ENCODE measurements around the gene CA10.

Gene CA10

GRCh38 chr17:51765282-51766135 is 393.0 kb downstream of the CA10 start:
- no peaks in the 10 kb centered on the region for H3K4me1 ChIP-seq (ENCODE audit: insufficient read depth, insufficient read length)
- no peak overlapping the region for H3K4me3 ChIP-seq (ENCODE audit: insufficient read length, low read depth)
- no peak for DNase-seq (ENCODE audit: low read depth, low spot score)
- H3K9ac ChIP-seq (ENCODE audit: insufficient read length, low read depth): no peak overlapping the region
- no peaks in the 10 kb centered on the region for H3K36me3 ChIP-seq (ENCODE audit: insufficient read depth, insufficient read length, low read length)
- H3K27me3 ChIP-seq (ENCODE audit: insufficient read depth, insufficient read length): no peaks in the 10 kb centered on the region
- TF ChIP-seq YY1 (IDR thresholded peaks at IDR 0.05; ENCODE audit: insufficient read depth, insufficient read length) (no peak), ZNF274 (IDR thresholded peaks at IDR 0.05; ENCODE audit: low read depth, low read length) (no peak), SUZ12 (IDR thresholded peaks at IDR 0.05; ENCODE audit: extremely low read depth, insufficient read depth, insufficient read length) (no peak)
- H3K9me3 ChIP-seq (ENCODE audit: insufficient read depth, low read length): no peaks in the 10 kb centered on the region

GRCh38 chr17:51764387-51764971 is 394.0 kb downstream of the CA10 start:
- H3K27me3 ChIP-seq (ENCODE audit: insufficient read depth, insufficient read length): no peaks in the 10 kb centered on the region
- H3K4me3 ChIP-seq (ENCODE audit: insufficient read length, low read depth): no peak overlapping the region
- no peaks in the 10 kb centered on the region for H3K36me3 ChIP-seq (ENCODE audit: insufficient read depth, insufficient read length, low read length)
- H3K9me3 ChIP-seq (ENCODE audit: insufficient read depth, low read length): no peaks in the 10 kb centered on the region
- no peaks in the 10 kb centered on the region for H3K4me1 ChIP-seq (ENCODE audit: insufficient read depth, insufficient read length)
- no peak overlapping the region for H3K9ac ChIP-seq (ENCODE audit: insufficient read length, low read depth)
- TF ChIP-seq ZNF274 (IDR thresholded peaks at IDR 0.05; ENCODE audit: low read depth, low read length): no peak
- no peak for TF ChIP-seq YY1 (IDR thresholded peaks at IDR 0.05; ENCODE audit: insufficient read depth, insufficient read length)
- TF ChIP-seq SUZ12 (IDR thresholded peaks at IDR 0.05; ENCODE audit: extremely low read depth, insufficient read depth, insufficient read length): no peak
- DNase-seq (ENCODE audit: low read depth, low spot score): peak; percentile 63

- H3K9me3 ChIP-seq (ENCODE audit: insufficient read depth, low read length): no peaks in the 10 kb centered on the region
- DNase-seq (ENCODE audit: low read depth, low spot score): no peak
- H3K27me3 ChIP-seq (ENCODE audit: insufficient read depth, insufficient read length): no peaks in the 10 kb centered on the region
Measured at GRCh38 chr17:51763058-51763457, 395.5 kb downstream of the CA10 start.

GRCh38 chr17:51761105-51761504 is 397.4 kb downstream of the CA10 start:
- Histone ChIP-seq H3K4me3 (ENCODE audit: insufficient read length, low read depth) (no peak overlapping the region), H3K9me3 (ENCODE audit: insufficient read depth, low read length) (no peaks in the 10 kb centered on the region), H3K4me1 (ENCODE audit: insufficient read depth, insufficient read length) (no peaks in the 10 kb centered on the region), H3K9ac (ENCODE audit: insufficient read length, low read depth) (no peak overlapping the region), H3K27me3 (ENCODE audit: insufficient read depth, insufficient read length) (no peaks in the 10 kb centered on the region), H3K36me3 (ENCODE audit: insufficient read depth, insufficient read length, low read length) (no peaks in the 10 kb centered on the region)
- no peak for DNase-seq (ENCODE audit: low read depth, low spot score)
- no peak for TF ChIP-seq SUZ12 (IDR thresholded peaks at IDR 0.05; ENCODE audit: extremely low read depth, insufficient read depth, insufficient read length)
- no peak for TF ChIP-seq YY1 (IDR thresholded peaks at IDR 0.05; ENCODE audit: insufficient read depth, insufficient read length)
- no peak for TF ChIP-seq ZNF274 (IDR thresholded peaks at IDR 0.05; ENCODE audit: low read depth, low read length)

More at GRCh38 chr17:51763058-51763457, 395.5 kb downstream of the CA10 start:
- H3K4me3 ChIP-seq (ENCODE audit: insufficient read length, low read depth): no peak overlapping the region
- no peaks in the 10 kb centered on the region for H3K36me3 ChIP-seq (ENCODE audit: insufficient read depth, insufficient read length, low read length)
- H3K9ac ChIP-seq (ENCODE audit: insufficient read length, low read depth): no peak overlapping the region
- no peak for TF ChIP-seq SUZ12 (IDR thresholded peaks at IDR 0.05; ENCODE audit: extremely low read depth, insufficient read depth, insufficient read length)
- no peak for TF ChIP-seq YY1 (IDR thresholded peaks at IDR 0.05; ENCODE audit: insufficient read depth, insufficient read length)
- TF ChIP-seq ZNF274 (IDR thresholded peaks at IDR 0.05; ENCODE audit: low read depth, low read length): no peak
- no peaks in the 10 kb centered on the region for H3K4me1 ChIP-seq (ENCODE audit: insufficient read depth, insufficient read length)

- TF ChIP-seq SUZ12 (IDR thresholded peaks at IDR 0.05; ENCODE audit: extremely low read depth, insufficient read depth, insufficient read length): no peak
- no peak for TF ChIP-seq YY1 (IDR thresholded peaks at IDR 0.05; ENCODE audit: insufficient read depth, insufficient read length)
- TF ChIP-seq ZNF274 (IDR thresholded peaks at IDR 0.05; ENCODE audit: low read depth, low read length): no peak
- Histone ChIP-seq H3K27me3 (ENCODE audit: insufficient read depth, insufficient read length) (no peaks in the 10 kb centered on the region), H3K9ac (ENCODE audit: insufficient read length, low read depth) (no peak overlapping the region), H3K4me3 (ENCODE audit: insufficient read length, low read depth) (no peak overlapping the region), H3K4me1 (ENCODE audit: insufficient read depth, insufficient read length) (no peaks in the 10 kb centered on the region), H3K36me3 (ENCODE audit: insufficient read depth, insufficient read length, low read length) (no peaks in the 10 kb centered on the region), H3K9me3 (ENCODE audit: insufficient read depth, low read length) (no peaks in the 10 kb centered on the region)
- DNase-seq (ENCODE audit: low read depth, low spot score): no peak
Measured at GRCh38 chr17:51759260-51759659, 399.3 kb downstream of the CA10 start.

- no peaks in the 10 kb centered on the region for H3K4me1 ChIP-seq (ENCODE audit: insufficient read depth, insufficient read length)
- no peak for DNase-seq (ENCODE audit: low read depth, low spot score)
- TF ChIP-seq ZNF274 (IDR thresholded peaks at IDR 0.05; ENCODE audit: low read depth, low read length) (no peak), YY1 (IDR thresholded peaks at IDR 0.05; ENCODE audit: insufficient read depth, insufficient read length) (no peak), SUZ12 (IDR thresholded peaks at IDR 0.05; ENCODE audit: extremely low read depth, insufficient read depth, insufficient read length) (no peak)
- no peaks in the 10 kb centered on the region for H3K36me3 ChIP-seq (ENCODE audit: insufficient read depth, insufficient read length, low read length)
- no peaks in the 10 kb centered on the region for H3K9me3 ChIP-seq (ENCODE audit: insufficient read depth, low read length)
- no peaks in the 10 kb centered on the region for H3K27me3 ChIP-seq (ENCODE audit: insufficient read depth, insufficient read length)
- no peak overlapping the region for H3K4me3 ChIP-seq (ENCODE audit: insufficient read length, low read depth)
- H3K9ac ChIP-seq (ENCODE audit: insufficient read length, low read depth): no peak overlapping the region
Measured at GRCh38 chr17:51751072-51751471, 407.4 kb downstream of the CA10 start.
